ENCODE results near the gene NAV3. TPM values are rescaled to one million over a fixed set of nuclear protein-coding genes. Genes with fewer than 3 reads are reported as not detected.

The NAV3 gene
- total RNA-seq, 2 donors from 2014 or later: 9.0 to 12.6 TPM

DNA sequence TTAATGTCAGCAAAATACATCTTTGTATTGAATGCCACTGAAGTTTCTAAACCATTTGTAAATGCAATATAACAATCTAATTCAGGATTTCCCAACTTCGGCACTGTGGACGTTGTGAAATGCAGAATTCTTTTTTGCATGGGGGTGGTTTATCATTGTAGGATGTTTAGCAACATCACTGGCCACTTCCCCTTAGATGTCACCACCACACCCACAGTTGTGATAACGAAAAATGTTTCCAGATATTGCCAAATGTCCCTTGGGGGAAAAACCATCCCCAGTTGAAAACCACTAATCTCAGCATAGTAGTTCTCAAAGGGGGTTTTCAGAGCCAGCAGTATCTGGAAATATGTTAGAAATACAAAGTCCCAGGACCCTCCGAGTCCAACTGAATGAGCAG is 203.3 kb downstream of the NAV3 start:
- 64% methylated on average over 4 of the region's 4 CpGs for WGBS
- intact Hi-C loops (cut with DNase I): no loop called here
- DNase-seq (ENCODE audit: low spot score): no peak
- H3K27ac ChIP-seq: no peak overlapping the region
- no peak overlapping the region for H3K4me3 ChIP-seq
- H3K36me3 ChIP-seq: no peaks in the 10 kb centered on the region
- no peaks in the 10 kb centered on the region for H3K4me1 ChIP-seq (replicated peaks)
- no peaks in the 10 kb centered on the region for H3K27me3 ChIP-seq (replicated peaks; ENCODE audit: insufficient read depth)
- no peaks in the 10 kb centered on the region for H3K9me3 ChIP-seq
- TF ChIP-seq, protein P1, sequence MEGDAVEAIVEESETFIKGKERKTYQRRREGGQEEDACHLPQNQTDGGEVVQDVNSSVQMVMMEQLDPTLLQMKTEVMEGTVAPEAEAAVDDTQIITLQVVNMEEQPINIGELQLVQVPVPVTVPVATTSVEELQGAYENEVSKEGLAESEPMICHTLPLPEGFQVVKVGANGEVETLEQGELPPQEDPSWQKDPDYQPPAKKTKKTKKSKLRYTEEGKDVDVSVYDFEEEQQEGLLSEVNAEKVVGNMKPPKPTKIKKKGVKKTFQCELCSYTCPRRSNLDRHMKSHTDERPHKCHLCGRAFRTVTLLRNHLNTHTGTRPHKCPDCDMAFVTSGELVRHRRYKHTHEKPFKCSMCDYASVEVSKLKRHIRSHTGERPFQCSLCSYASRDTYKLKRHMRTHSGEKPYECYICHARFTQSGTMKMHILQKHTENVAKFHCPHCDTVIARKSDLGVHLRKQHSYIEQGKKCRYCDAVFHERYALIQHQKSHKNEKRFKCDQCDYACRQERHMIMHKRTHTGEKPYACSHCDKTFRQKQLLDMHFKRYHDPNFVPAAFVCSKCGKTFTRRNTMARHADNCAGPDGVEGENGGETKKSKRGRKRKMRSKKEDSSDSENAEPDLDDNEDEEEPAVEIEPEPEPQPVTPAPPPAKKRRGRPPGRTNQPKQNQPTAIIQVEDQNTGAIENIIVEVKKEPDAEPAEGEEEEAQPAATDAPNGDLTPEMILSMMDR (IDR thresholded peaks at IDR 0.05): no peak
- TF ChIP-seq POLR2AphosphoS5 (IDR thresholded peaks at IDR 0.05) (no peak), POLR2A (IDR thresholded peaks at IDR 0.05) (no peak)

DNA sequence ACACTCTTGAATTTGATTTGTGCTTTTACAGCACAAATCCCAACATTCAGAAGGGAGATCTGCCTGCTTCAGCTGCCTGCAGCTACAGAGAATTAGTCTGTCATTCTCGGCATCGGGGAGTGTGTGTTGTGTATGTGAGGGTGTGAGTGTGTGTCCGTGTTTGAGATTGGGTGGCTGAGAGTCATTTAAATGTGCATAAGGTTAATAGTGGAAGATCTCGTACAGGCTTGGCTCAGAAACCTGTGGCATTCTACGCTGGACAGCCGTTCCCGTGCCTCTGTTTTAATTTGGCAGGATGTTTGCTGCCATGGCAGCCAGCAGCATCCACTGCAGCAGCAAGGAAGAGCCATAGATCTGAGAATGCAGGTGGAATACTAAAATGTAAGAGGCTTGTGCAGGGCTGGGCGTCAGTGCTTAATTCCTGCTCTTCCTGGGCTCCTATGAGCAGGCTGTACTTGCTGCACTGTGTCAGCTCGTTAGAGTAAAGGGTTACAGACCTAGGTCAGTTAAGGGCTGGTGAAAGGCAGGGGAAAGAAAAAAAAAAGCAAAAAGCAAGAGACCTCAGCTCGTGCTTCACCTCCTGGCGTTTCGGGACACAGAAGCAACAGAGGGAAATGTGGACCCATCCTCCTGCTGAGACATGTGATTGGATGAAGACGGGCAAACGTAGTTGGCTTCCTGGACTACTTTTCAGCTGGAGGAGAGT is 205.4 kb downstream of the NAV3 start:
- H3K9me3 ChIP-seq: no peaks in the 10 kb centered on the region
- no peak overlapping the region for H3K27ac ChIP-seq
- intact Hi-C loops (cut with DNase I): no loop called here
- no peak for DNase-seq (ENCODE audit: low spot score)
- no peak overlapping the region for H3K4me3 ChIP-seq
- 62% methylated on average over 14 of the region's 14 CpGs for WGBS
- no peaks in the 10 kb centered on the region for H3K4me1 ChIP-seq (replicated peaks)
- TF ChIP-seq, protein P1 (IDR thresholded peaks at IDR 0.05): no peak
- TF ChIP-seq POLR2AphosphoS5 (IDR thresholded peaks at IDR 0.05) (no peak), POLR2A (IDR thresholded peaks at IDR 0.05) (no peak)
- H3K36me3 ChIP-seq: no peaks in the 10 kb centered on the region
- H3K27me3 ChIP-seq (replicated peaks; ENCODE audit: insufficient read depth): no peaks in the 10 kb centered on the region

DNA sequence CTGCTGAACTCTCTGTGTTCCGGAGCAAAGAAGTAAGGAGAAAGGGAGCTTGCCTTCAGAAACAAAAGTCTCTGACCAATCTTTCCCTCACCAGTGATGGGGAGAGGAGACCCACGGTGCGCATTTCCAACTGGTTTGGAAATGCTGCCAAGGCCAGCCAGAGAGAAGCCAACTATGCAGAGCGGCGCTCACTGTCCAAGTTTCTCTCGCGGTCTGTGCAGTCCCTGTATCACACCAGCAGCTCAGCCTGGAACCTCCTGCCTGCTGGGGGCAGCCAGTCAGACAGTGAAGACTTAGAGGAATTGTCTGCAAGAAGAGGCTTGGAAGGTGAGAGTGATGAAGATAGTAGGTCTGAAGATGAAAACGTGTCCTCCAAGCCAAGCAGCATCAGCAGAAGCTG is 206.2 kb downstream of the NAV3 start:
- intact Hi-C loops (cut with DNase I): no loop called here
- Histone ChIP-seq H3K27me3 (replicated peaks; ENCODE audit: insufficient read depth) (no peaks in the 10 kb centered on the region), H3K4me1 (replicated peaks) (no peaks in the 10 kb centered on the region), H3K27ac (no peak overlapping the region), H3K4me3 (no peak overlapping the region), H3K9me3 (no peaks in the 10 kb centered on the region), H3K36me3 (no peaks in the 10 kb centered on the region)
- 94% methylated on average over 8 of the region's 8 CpGs for WGBS
- no peak for DNase-seq (ENCODE audit: low spot score)
- no peak for TF ChIP-seq POLR2A (IDR thresholded peaks at IDR 0.05)
- no peak for TF ChIP-seq POLR2AphosphoS5 (IDR thresholded peaks at IDR 0.05)
- TF ChIP-seq, protein P1 (IDR thresholded peaks at IDR 0.05): no peak

DNA sequence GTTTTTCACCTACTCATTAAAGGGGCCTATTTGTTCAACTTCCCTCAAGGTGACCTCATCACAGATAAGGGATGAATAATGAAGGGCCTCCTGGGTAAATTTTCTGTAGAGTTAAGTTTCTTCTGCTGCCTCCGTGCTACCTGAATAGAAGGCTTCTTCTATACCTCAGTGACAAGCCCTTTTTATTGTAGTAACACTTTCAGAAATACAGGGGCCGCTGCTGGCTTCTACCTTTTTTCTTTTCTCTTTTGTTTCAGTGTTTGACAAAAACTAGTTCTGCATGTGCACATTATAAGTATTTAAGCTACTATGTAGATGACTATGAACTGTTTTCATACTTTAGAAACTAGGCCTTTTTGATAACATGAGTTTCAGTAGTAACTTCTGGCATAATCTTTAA is 207.0 kb downstream of the NAV3 start:
- H3K27ac ChIP-seq: no peak overlapping the region
- DNase-seq (ENCODE audit: low spot score): no peak
- H3K4me3 ChIP-seq: no peak overlapping the region
- 95% methylated on average over 2 of the region's 2 CpGs for WGBS
- H3K36me3 ChIP-seq: no peaks in the 10 kb centered on the region
- no peaks in the 10 kb centered on the region for H3K27me3 ChIP-seq (replicated peaks; ENCODE audit: insufficient read depth)
- H3K9me3 ChIP-seq: no peaks in the 10 kb centered on the region
- intact Hi-C loops (cut with DNase I): no loop called here
- H3K4me1 ChIP-seq (replicated peaks): no peaks in the 10 kb centered on the region
- TF ChIP-seq, protein P1 (IDR thresholded peaks at IDR 0.05): no peak
- TF ChIP-seq POLR2AphosphoS5 (IDR thresholded peaks at IDR 0.05): no peak

DNA sequence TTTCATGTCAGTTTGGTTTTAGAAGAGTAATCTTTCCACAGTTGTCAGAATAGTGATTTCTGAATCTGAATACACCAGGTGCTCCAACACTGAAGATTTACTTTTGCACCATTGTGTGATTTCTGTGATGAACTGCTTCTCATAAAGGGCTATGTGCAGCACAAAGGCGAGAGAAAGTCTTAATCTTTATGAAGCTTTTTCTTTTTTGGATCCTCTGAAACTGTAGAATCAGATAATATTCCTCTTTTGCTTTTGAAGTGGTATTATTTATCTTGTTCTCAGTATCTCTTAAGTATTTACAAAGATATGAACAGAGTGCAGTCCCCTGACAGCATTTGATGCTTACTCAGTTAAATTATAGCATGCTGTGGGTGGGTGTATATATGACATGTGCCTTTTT is 207.8 kb downstream of the NAV3 start:
- H3K36me3 ChIP-seq: no peaks in the 10 kb centered on the region
- intact Hi-C loops (cut with DNase I): no loop called here
- 91% methylated on average over 1 of the region's 1 CpG for WGBS
- TF ChIP-seq POLR2A (IDR thresholded peaks at IDR 0.05): no peak
- TF ChIP-seq, protein P1 (IDR thresholded peaks at IDR 0.05): no peak
- no peak overlapping the region for H3K27ac ChIP-seq
- H3K27me3 ChIP-seq (replicated peaks; ENCODE audit: insufficient read depth): no peaks in the 10 kb centered on the region
- no peak for DNase-seq (ENCODE audit: low spot score)
- H3K4me1 ChIP-seq (replicated peaks): no peaks in the 10 kb centered on the region
- H3K4me3 ChIP-seq: no peak overlapping the region
- no peaks in the 10 kb centered on the region for H3K9me3 ChIP-seq

All from prostate gland (tissue), 2 donors.